ENCODE data around the gene SPATA31D3. TPM values are rescaled to one million over a fixed set of nuclear protein-coding genes. Genes with fewer than 3 reads are reported as not detected.

SPATA31D3 gene
- total RNA-seq, 1 experiment from 2014 or later: not detected

DNA sequence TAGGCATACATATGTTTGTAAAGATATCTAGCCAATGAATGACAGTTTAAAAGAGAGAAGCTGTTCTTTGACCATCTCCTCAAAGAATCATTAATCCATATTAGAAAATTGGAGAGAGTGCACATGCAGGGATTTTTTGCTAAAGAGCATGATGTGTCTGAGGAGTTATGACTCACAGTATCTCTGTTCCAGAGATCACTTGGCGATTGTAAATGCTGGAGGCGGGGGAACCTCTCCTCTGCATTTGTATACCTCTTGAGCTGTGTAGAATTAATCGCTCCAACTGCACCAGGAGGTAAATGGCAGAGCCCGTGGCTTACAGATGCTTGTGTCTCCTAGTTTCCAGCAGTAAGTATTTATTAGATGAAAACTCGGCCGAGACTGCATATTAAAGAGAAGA lies 41.6 kb downstream of the SPATA31D3 start:
- Mint-ChIP-seq H3K27ac (no peak overlapping the region), H3K4me1 (peaks cover 5% of the 10 kb centered on the region in 2 experiments; a peak in 3 of 4 replicates), H3K36me3 (ENCODE audit: insufficient read depth in 1 of 3, low read depth in 3 of 3) (no peaks in the 10 kb centered on the region), H3K9me3 (no peaks in the 10 kb centered on the region), H3K27me3 (ENCODE audit: low read depth) (no peaks in the 10 kb centered on the region), H3K4me3 (no peak overlapping the region)
- H4K8ac ChIP-seq (replicated peaks; ENCODE audit: insufficient read length, low read depth, low read length): no peak overlapping the region
- no peak overlapping the region for H3K27ac ChIP-seq (ENCODE audit: insufficient read length, low read depth, low read length)
- H2BK5ac ChIP-seq (ENCODE audit: insufficient read length, low read length): no peak overlapping the region
- no peak overlapping the region for H4K91ac ChIP-seq (ENCODE audit: insufficient read length, low read depth, low read length)
- no peaks in the 10 kb centered on the region for H3K4me1 ChIP-seq (ENCODE audit: insufficient read depth, low read length)
- H2AFZ ChIP-seq (ENCODE audit: low read length): no peak overlapping the region
- H2AK5ac ChIP-seq (ENCODE audit: insufficient read length, low read length): no peak overlapping the region
- no peak overlapping the region for H3K9ac ChIP-seq (ENCODE audit: extremely low read depth, insufficient read length, low read length)
- no peak overlapping the region for H3K4ac ChIP-seq (ENCODE audit: low read depth, low read length)
- no CpG with 5 or more reads among the region's 6 CpGs for WGBS (ENCODE audit: extremely low coverage, insufficient read length, low lambda C conversion rate)
- H3K56ac ChIP-seq (ENCODE audit: insufficient read length, low read depth, low read length): no peak overlapping the region
- no peak overlapping the region for H2BK120ac ChIP-seq (ENCODE audit: low read depth, low read length, poor library complexity, severe bottlenecking)
- no peak overlapping the region for H4K5ac ChIP-seq (ENCODE audit: insufficient read length, low read depth, low read length)
- H4K20me1 ChIP-seq (ENCODE audit: control insufficient read depth, insufficient read depth, insufficient read length): no peaks in the 10 kb centered on the region
- TF ChIP-seq, protein P1, sequence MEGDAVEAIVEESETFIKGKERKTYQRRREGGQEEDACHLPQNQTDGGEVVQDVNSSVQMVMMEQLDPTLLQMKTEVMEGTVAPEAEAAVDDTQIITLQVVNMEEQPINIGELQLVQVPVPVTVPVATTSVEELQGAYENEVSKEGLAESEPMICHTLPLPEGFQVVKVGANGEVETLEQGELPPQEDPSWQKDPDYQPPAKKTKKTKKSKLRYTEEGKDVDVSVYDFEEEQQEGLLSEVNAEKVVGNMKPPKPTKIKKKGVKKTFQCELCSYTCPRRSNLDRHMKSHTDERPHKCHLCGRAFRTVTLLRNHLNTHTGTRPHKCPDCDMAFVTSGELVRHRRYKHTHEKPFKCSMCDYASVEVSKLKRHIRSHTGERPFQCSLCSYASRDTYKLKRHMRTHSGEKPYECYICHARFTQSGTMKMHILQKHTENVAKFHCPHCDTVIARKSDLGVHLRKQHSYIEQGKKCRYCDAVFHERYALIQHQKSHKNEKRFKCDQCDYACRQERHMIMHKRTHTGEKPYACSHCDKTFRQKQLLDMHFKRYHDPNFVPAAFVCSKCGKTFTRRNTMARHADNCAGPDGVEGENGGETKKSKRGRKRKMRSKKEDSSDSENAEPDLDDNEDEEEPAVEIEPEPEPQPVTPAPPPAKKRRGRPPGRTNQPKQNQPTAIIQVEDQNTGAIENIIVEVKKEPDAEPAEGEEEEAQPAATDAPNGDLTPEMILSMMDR (conservative IDR thresholded peaks at IDR 0.05): no peak
- no peaks in the 10 kb centered on the region for H3K9me3 ChIP-seq (ENCODE audit: control insufficient read depth, low read depth, low read length)
- no peak overlapping the region for H2BK12ac ChIP-seq (ENCODE audit: insufficient read length, low read depth, low read length)
- DNase-seq: no peak
- H3T11ph ChIP-seq (ENCODE audit: low read length): no peak overlapping the region
- H3K27me3 ChIP-seq (ENCODE audit: insufficient read depth, low read length): no peaks in the 10 kb centered on the region
- H3K79me2 ChIP-seq (ENCODE audit: insufficient read depth, low read length): no peaks in the 10 kb centered on the region
- H3K23me2 ChIP-seq (ENCODE audit: insufficient read length, low read depth, low read length, poor library complexity, severe bottlenecking): no peaks in the 10 kb centered on the region
- H3K23ac ChIP-seq (ENCODE audit: insufficient read length, low read depth, low read length): no peak overlapping the region
- H3K14ac ChIP-seq (ENCODE audit: insufficient read depth, low read length): no peak overlapping the region
- no peaks in the 10 kb centered on the region for H3K79me1 ChIP-seq (ENCODE audit: insufficient read depth, low read depth, low read length, poor library complexity, severe bottlenecking)
- H2BK20ac ChIP-seq (ENCODE audit: low read depth, low read length, poor library complexity, severe bottlenecking): no peak overlapping the region
- no peak overlapping the region for H3K4me2 ChIP-seq (ENCODE audit: insufficient read depth, insufficient read length, low read length)
- no peak overlapping the region for H3K18ac ChIP-seq (ENCODE audit: insufficient read length, low read depth, low read length)
- no peak overlapping the region for H2BK15ac ChIP-seq (ENCODE audit: low read depth, low read length)

Measured in H9 (cell line).